HEK293 (cell line): ENCODE results near the gene GPT2.

Experiments used
- CTCF ChIA-PET: fragments of 350-600 bp; formaldehyde crosslinking; extraction: SDS; loops from one replicate; lab custom pipeline; 2021; ENCODE audit warnings: antibody characterized with exemption; lab: Yijun Ruan, JAX
- POLR2A ChIA-PET: fragments of 300-600 bp; formaldehyde crosslinking; extraction: SDS; loops from one replicate; lab custom pipeline; 2020; ENCODE audit warnings: antibody characterized with exemption, inconsistent platforms; lab: Yijun Ruan, JAX
- H3K27ac ChIP-seq: fragments of 200-500 bp; sonication (Bioruptor generic); 2 replicates; pipeline ENCODE4 v1.5.1; 2014; ENCODE audit warnings: low read depth, low read length, control low read depth, inconsistent platforms; ENCODE audit errors: extremely low read depth
- H3K36me3 ChIP-seq, 2 experiments: fragments of 200-500 bp in 1 of 2; sonication (Bioruptor generic) in 1 of 2; 1 replicate in 1 of 2; 2 replicates in 1 of 2; pipeline ENCODE4 v1.5.1; 2014 to 2017; ENCODE audit warnings: inconsistent platforms in 2 of 2, low read length in 2 of 2; ENCODE audit not compliant: control insufficient read depth in 2 of 2, insufficient read depth in 1 of 2
- H3K4me1 ChIP-seq: fragments of 200-500 bp; sonication (Bioruptor generic); 2 replicates; pipeline ENCODE4 v1.5.1; 2014; ENCODE audit warnings: mild to moderate bottlenecking, low read length, inconsistent platforms; ENCODE audit not compliant: control insufficient read depth, insufficient read depth
- H3K4me3 ChIP-seq: 2 replicates; pipeline ENCODE4 v1.5.1; 2011; ENCODE audit warnings: low read depth, mild to moderate bottlenecking, control low read depth, low read length, moderate library complexity
- H3K9me3 ChIP-seq: fragments of 200-500 bp; sonication (Bioruptor generic); 2 replicates; pipeline ENCODE4 v1.5.1; 2014; ENCODE audit warnings: low read depth, low read length, inconsistent platforms; ENCODE audit not compliant: control insufficient read depth, insufficient read depth
- HOXD13 ChIP-seq: sonication (generic); formaldehyde crosslinking; IDR thresholded peaks from 2 replicates; pipeline ENCODE4 v1.8.0; 2022; ENCODE audit warnings: missing genetic modification reagents, borderline replicate concordance
- PATZ1 ChIP-seq: fragments of 450-650 bp; formaldehyde crosslinking; IDR thresholded peaks from 2 replicates; pipeline ENCODE4 v1.5.1; 2016; ENCODE audit warnings: missing biosample characterization, missing genetic modification characterization
- PRDM6 ChIP-seq: fragments of 450-650 bp; formaldehyde crosslinking; IDR thresholded peaks from 2 replicates; pipeline ENCODE4 v1.5.1; 2017; ENCODE audit warnings: missing biosample characterization, missing genetic modification characterization
- REPIN1 ChIP-seq: fragments of 450-650 bp; formaldehyde crosslinking; IDR thresholded peaks from 2 replicates; pipeline ENCODE4 v1.5.1; 2017; ENCODE audit warnings: missing biosample characterization, missing genetic modification characterization, low read depth
- ZBTB48 ChIP-seq: fragments of 450-650 bp; formaldehyde crosslinking; IDR thresholded peaks from 2 replicates; pipeline ENCODE4 v1.5.1; 2016; ENCODE audit warnings: missing biosample characterization, missing genetic modification characterization
- ZFHX2 ChIP-seq: fragments of 450-650 bp; formaldehyde crosslinking; conservative IDR thresholded peaks from 2 replicates; pipeline ENCODE4 v1.5.1; 2016; ENCODE audit warnings: missing biosample characterization, missing genetic modification characterization
- ZNF24 ChIP-seq: fragments of 450-650 bp; formaldehyde crosslinking; IDR thresholded peaks from 2 replicates; pipeline ENCODE4 v1.5.1; 2016; ENCODE audit warnings: missing biosample characterization, missing genetic modification characterization
- ZNF341 ChIP-seq: fragments of 450-650 bp; formaldehyde crosslinking; IDR thresholded peaks from 2 replicates; pipeline ENCODE4; 2016; ENCODE audit warnings: low read depth, missing biosample characterization, missing genetic modification characterization
- ZNF449 ChIP-seq: fragments of 450-650 bp; formaldehyde crosslinking; IDR thresholded peaks from 2 replicates; pipeline ENCODE4 v1.5.1; 2017; ENCODE audit warnings: missing biosample characterization, mild to moderate bottlenecking, missing genetic modification characterization, moderate library complexity
- ZNF510 ChIP-seq: fragments of 450-650 bp; formaldehyde crosslinking; IDR thresholded peaks from 2 replicates; pipeline ENCODE4 v1.5.1; 2018; ENCODE audit warnings: mild to moderate bottlenecking, missing genetic modification characterization, missing biosample characterization; ENCODE audit not compliant: insufficient replicate concordance
- ZNF571 ChIP-seq: fragments of 450-650 bp; formaldehyde crosslinking; IDR thresholded peaks from 2 replicates; pipeline ENCODE4 v1.5.0; 2017; ENCODE audit warnings: missing biosample characterization, missing genetic modification characterization
- ZNF664 ChIP-seq: fragments of 450-650 bp; formaldehyde crosslinking; IDR thresholded peaks from 2 replicates; pipeline ENCODE4 v1.5.1; 2016; ENCODE audit warnings: missing biosample characterization, missing genetic modification characterization
- ZNF701 ChIP-seq: fragments of 450-650 bp; formaldehyde crosslinking; IDR thresholded peaks from 2 replicates; pipeline ENCODE4 v1.5.1; 2016; ENCODE audit warnings: missing biosample characterization, missing genetic modification characterization
- ZNF830 ChIP-seq: fragments of 450-650 bp; IDR thresholded peaks from 2 replicates; pipeline ENCODE4 v1.5.0; 2018; ENCODE audit warnings: missing biosample characterization, missing genetic modification characterization, low read depth, mild to moderate bottlenecking, moderate library complexity
- ZSCAN18 ChIP-seq: fragments of 450-650 bp; formaldehyde crosslinking; IDR thresholded peaks from 2 replicates; pipeline ENCODE4 v1.5.1; 2016; ENCODE audit warnings: missing biosample characterization, missing genetic modification characterization
- ZXDB ChIP-seq: fragments of 450-650 bp; formaldehyde crosslinking; IDR thresholded peaks from 2 replicates; pipeline ENCODE4 v1.5.1; 2016; ENCODE audit warnings: missing biosample characterization, missing genetic modification characterization

The GPT2 gene

GRCh38 chr16:46911038-46911437 lies 26.9 kb downstream of the GPT2 start:
- no peak overlapping the region for H3K27ac ChIP-seq
- TF ChIP-seq ZNF449 (tag by site-specific recombination) (no peak), ZNF701 (no peak), ZNF24 (tag by site-specific recombination) (no peak), REPIN1 (tag by site-specific recombination) (no peak), ZXDB (tag by site-specific recombination) (no peak), ZNF571 (tag by site-specific recombination) (no peak), ZNF830 (tag by site-specific recombination) (no peak), ZSCAN18 (no peak), ZNF510 (tag by site-specific recombination) (no peak), ZNF341 (tag by site-specific recombination) (no peak)
- CTCF ChIA-PET, result interaction anchor here (1.0 to 4.1 kb wide), 3 partner anchors 9 to 57 kb away, joined by 3 to 23 read pairs (median 3); no protein-coding TSS in a partner anchor
- POLR2A ChIA-PET, result interaction anchor here (0.6 kb wide), 1 partner anchor 65 kb away, joined by 3 read pairs; no protein-coding TSS in a partner anchor
- H3K4me3 ChIP-seq, result no peak overlapping the region
- H3K4me1 ChIP-seq, result no peaks in the 10 kb centered on the region
- H3K9me3 ChIP-seq, result no peaks in the 10 kb centered on the region
- peaks cover 21 to 74% of the 10 kb centered on the region in 2 experiments; a peak in 2 of 3 replicates for H3K36me3 ChIP-seq

- peaks cover 21 to 68% of the 10 kb centered on the region in 2 experiments; a peak in 2 of 3 replicates for H3K36me3 ChIP-seq
- H3K4me3 ChIP-seq, result no peak overlapping the region
- ChIA-PET CTCF (interaction anchor here (1.0 to 4.1 kb wide), 3 partner anchors 9 to 58 kb away, joined by 3 to 23 read pairs (median 3); no protein-coding TSS in a partner anchor), POLR2A (no interaction called here)
- TF ChIP-seq ZNF449 (tag by site-specific recombination) (no peak), HOXD13 (CRISPR knock-in tag) (no peak), PATZ1 (tag by site-specific recombination) (no peak), ZNF664 (tag by site-specific recombination) (no peak), PRDM6 (tag by site-specific recombination) (no peak), ZFHX2 (no peak), ZBTB48 (tag by site-specific recombination) (no peak)
- no peaks in the 10 kb centered on the region for H3K9me3 ChIP-seq
- H3K4me1 ChIP-seq, result no peaks in the 10 kb centered on the region
- H3K27ac ChIP-seq, result no peak overlapping the region
These were observed 27.5 kb downstream of the GPT2 start for GRCh38 chr16:46911650-46912049.
